Astrocyte of the hippocampus (primary cell): ENCODE data around the gene ME3.

Source experiments
- DNase-seq: peaks from one replicate; pipeline ENCODE4 v3.0.0; 2011; ENCODE audit warnings: low read depth, low spot score

The ME3 gene

GRCh38 chr11:86463120-86463519 is 209.3 kb downstream of the ME3 start:
- no peak for DNase-seq

GRCh38 chr11:86461892-86462291 is 210.5 kb downstream of the ME3 start:
- DNase-seq: no peak

GRCh38 chr11:86460461-86461385 is 211.7 kb downstream of the ME3 start:
- no peak for DNase-seq

DNA sequence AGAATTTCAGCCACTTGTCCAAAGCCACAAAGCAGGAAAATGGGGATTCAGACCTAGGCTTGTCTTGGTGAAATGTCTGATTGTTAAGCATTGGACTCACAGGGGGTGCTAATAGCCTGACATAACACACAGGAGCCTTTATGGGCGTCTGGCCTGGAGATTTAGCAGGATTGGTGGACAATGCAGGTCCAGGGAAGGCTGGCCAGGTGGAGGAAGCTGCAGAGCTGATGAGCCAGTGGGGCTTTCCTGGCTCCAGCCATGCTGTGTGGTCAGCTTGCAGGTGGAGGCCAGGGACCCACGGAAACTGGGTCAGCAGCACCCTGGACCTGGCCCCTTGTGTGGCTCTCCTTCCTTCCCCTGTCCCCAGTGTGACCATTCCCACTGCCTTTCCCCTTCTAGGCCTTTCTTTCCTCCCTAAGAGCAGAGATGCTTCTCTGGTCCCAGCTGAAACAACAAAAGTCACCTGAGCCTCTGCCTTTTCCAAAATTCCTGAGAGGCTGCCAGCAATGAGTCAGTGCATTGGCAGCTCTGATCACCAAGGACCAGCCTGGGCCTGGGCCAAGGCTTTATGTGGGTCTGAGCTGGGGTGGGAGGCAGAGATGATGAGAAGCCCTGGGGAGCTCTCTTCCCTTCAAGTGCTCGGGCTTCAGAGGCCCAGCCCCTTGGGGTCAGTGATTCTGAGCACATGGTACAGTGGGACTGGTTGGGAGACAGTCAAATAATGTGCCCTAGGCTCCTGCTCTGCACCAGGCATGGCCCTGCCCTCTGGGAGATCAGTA is 212.5 kb downstream of the ME3 start:
- DNase-seq: peak; percentile 98

DNA sequence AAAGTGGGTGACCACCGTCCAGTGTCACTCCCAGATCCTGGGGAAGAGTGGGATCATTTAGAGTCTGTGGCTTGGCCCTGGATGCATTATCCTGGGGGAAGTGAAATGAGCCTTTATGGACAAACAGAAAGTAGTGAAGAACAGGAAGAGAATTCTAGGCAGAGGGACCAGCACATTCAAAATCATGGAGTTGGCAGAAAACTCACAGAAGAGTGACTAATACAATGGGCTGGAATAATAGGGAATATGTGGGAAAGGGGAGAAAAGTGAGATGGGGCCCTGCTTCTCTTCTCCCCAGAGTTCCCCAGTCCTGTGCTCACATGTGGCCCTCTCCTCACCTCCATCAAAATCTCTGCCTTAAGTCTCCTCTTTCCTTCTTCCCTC is 213.4 kb downstream of the ME3 start:
- DNase-seq: peak; percentile 45

GRCh38 chr11:86458294-86459001 is 214.0 kb downstream of the ME3 start:
- DNase-seq: no peak

DNA sequence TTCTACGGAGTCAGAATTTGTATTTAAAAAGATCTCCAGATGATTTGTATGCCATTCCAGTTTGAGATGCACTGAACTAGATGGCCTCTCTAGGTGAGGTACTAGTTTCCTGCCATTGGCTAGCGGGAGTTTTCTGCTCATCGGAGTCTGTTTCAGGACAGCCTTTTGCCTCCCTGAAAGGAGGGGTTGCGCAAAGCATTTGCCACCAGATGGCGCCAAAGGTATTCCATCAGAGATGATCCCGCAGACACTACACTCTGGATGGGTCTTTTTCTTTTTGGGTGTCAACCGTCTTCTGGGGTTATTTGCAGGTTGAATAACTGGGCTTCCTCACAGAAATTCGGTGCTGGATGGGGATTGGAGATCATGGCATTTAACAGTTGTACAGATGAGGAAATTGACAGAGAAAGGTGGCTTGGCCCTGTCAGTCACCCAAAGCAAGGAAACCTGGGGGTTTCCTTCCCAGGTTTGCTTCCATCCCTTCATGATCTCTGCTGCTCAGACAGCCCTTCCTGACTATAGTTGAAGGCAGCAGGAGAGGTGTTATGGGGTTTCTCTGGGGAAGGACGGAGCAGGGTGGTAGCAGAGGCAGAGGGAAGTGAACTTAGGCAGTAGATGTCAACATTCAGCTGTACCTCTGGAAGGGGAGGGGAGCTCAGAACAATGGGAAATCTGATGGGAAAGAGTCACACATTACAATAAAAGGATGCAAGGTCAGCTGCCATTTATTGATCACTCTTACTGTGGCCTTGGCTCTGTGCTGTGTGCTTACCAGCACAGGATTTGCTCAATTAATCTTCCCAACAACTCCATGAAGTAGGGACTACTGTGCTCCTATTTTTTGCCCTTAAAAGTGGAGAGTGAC is 216.1 kb downstream of the ME3 start:
- DNase-seq: peak; percentile 91

DNA sequence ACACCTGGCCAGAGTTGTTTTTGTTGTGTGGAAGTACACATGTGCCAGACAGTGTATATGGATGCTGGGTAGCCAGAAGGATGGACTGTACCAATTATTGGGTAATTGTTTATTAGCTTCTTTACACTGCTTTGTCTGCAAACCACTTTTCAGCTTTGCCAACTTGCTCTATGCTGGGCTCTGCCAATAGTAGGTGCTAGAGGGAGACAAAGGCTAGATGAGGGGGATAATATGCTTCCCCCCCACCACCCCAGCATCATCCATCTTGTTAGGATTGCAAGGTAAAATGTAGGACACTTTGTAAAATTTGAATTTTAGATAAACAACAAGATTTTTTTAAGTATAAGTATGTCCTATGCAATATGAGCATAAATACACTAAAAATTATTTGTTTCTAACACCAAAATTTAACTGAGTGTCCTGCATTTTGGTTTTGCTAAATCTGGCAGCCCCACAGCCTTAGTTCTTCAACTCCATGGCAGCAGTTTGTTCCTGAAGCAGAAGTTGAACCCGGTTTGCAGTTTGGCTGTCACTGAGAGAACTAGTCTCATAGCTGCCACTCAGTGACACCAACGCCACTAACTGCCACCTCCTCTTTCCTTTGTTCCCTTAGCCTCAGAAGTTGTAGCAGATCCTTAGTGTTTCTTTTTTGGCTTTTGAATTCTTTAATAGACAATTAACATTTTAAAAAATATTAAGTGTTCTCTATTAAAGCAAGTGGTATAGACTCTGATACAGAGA is 219.0 kb downstream of the ME3 start:
- no peak for DNase-seq

DNA sequence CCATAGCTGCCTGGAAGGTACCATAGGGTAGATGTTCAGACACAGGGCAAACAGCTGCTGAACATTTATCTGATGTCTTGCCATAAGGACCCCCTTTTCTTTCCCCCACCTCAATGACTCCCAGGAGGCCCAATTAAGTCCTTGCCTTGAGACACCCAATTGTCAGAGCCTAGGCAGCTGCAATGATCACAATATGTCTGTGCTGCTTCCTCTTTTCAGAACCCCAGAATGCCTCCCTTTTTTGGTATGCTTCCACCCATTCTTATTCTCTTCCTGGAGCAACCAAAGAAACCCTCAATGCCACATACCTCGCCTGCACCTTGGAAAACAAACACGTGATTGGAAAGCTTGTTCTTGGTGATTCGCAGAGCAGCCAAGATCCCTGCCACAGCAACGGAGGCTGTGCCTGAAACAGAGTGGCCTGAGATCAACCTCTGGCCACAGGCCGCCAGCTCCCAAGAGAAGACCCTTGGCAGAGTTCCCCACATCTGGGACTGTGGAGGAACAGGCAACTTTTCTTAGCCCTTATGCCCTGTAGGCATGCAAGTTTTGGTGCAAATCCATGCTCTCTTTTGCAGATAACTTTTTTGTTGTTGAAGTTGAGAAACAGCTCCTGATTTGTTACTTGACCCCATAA is 222.3 kb downstream of the ME3 start:
- DNase-seq: no peak

DNA sequence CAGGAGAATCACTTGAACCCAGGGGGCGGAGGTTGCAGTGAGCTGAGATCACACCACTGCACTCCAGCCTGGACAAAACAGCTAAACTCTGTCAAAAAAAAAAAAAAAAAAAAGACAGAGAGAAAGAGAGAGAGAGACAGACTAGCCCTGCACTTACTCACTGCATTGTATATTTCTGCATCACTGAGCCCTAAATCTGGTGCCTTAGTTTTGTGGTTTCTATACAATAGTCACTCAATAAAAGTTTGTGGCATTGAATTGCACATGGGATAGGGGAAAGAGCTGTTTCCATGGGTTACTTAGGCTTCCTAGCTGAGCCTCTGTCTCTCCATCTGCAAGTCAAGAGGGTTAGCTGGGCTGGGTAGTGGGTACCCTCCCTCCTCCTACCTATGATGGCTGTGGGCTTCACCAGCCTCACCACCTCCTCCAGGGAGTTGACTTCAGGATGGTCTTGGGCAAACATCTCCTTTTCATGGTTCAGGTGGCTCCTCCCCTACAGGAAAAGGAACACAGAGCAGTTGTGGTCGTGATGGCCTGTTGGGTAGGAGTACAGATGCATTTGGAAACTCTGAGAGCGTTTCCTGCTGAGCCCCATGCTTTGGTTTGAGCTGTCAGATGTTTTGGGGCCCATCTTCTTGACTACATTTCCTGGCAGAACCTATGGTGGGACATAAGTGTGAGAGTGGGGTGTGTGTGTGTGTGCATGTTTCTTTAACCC is 224.5 kb downstream of the ME3 start:
- no peak for DNase-seq

- DNase-seq: no peak
Measured at GRCh38 chr11:86446924-86447285, 225.5 kb downstream of the ME3 start.

DNA sequence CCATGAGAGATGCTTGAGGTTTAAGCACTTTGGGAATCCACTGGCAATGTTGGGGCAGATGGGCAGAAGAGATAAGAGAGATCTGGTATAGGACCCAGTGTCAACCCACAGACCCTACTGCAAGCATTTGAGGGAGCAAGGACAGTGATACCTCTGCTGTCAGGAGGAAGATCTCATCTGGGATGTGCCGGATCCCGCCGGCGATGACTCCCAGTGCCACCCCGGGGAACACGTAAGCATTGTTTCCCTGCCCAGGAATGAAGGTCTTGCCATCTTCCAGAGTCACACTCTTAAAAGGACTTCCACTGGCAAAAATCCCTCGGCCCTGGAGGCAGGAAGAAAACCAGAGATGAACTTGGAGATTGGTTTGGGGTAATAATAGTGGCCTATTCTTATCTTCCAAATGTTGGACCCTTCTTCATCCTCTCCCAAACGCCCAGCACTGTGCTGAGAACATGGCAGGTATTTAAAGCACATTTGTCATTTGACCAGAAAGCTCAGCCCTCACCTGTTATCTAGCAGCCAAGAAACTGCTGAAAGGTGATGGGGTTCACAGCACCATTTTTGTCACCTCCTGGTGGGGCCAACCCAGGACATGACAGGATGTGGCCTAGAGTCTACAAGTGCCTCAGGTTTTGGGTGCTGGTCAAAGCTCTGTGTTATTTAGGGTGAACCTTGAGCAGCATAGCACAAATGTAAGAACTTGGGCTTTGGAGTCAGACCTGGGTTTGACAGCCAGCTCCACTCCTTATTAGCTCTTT is 226.1 kb downstream of the ME3 start:
- no peak for DNase-seq

DNA sequence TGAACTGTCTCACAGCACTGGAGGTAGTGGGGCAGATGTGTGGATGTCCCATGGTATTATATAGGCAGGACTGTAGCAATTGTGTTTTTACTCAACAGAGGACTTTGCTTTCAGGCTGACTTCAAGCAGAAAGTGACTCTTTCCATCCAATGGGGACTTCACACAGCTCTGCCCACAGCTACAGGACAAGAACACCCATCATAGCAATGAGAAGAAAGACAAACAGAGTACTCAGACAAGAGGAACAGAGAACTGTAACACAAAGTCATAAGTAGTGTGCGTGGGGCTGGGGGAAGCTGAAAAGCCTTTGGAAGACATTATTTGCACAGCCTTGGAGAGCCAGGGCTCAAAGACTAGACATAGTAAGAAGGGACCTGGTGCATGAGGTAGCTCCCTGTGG is 227.4 kb downstream of the ME3 start:
- DNase-seq: no peak

DNA sequence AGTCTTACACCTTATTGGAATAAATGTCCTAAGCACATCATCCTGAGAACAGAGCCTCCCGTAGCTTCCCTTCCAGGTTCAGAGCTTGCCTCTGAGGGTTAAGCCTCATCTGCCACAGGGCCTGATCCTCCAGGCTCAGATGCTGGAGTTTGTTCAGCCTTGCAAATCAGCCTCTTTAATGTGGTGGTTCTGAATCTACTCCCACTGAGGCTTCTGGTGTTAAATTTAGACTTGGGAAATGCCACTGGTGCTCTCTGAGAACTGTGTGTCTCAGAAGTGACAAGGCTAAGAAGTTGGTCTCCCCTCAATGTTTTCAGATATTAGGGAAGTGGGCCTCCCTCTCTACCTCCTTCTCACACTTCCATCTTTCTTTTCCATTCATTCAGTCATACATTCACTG is 229.0 kb downstream of the ME3 start:
- DNase-seq: no peak

GRCh38 chr11:86442827-86443226 is 229.6 kb downstream of the ME3 start:
- DNase-seq: no peak

DNA sequence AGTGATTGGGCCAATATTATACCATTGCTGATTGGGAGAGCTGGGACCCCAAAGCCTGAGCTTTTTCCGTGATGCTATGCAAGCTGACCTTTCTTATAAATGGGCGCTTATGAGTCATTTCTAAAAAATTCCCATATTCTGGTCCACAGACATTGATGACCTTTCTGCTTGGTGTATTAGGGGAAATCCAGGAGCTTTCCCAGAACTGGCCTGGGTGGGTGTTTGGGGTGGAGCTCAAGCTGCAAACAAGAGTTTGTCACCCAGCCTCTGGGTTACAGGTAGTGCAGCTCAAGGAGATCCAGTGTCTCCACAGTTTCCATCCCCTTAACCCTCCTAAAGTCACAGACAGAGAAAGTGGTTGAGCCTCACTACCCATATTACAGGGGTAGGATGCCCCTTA is 230.0 kb downstream of the ME3 start:
- peak; percentile 34 for DNase-seq

DNA sequence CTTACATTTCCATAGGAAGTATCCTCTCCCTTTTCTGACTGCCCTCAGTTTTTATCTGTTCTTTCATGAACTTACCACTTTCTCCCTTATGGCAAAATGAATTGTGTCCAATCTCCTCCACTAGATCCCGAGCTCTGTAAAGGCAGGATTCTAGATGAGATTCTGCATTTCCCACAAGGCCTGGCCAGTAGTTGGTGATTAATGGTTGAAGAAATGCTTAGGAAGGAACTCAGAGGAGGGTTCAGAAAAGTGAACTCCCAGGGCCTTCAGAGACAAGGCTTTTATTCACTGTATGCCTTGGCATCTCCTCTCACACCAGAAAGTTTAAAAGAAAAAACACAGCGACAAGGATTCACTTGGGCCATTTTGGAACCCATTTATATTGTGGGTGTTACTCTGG is 231.6 kb downstream of the ME3 start:
- DNase-seq: no peak

- peak; percentile 63 for DNase-seq
Measured at GRCh38 chr11:86440305-86440716, 232.1 kb downstream of the ME3 start.

DNA sequence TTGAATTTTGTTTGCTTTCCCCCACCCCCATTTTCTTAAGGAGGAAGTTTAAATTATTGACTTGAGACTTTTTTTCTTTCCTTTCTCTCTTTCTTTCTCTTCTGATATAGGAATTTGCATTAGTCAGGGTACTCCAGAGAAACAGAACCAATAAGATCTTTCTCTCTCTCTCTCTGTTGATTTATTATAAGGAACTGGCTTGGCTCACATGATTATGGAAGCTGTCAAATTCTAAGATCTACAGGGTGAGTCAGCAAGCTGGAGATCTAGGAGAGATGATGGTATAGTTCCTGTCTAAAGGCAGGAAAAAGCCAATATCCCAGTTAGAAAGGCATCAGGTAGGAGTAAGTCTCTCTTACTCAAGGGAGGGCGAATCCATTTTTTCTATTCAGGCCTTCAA is 233.7 kb downstream of the ME3 start:
- no peak for DNase-seq
